SH-SY5Y (cell line): ENCODE data around the gene ADAMTS7.

Source experiments
- GATA2 ChIP-seq: IDR thresholded peaks from 2 replicates; pipeline ENCODE4 v1.6.1; 2011; ENCODE audit warnings: mild to moderate bottlenecking, low read depth, low read length
- GATA3 ChIP-seq: IDR thresholded peaks from 2 replicates; pipeline ENCODE4 v1.6.1; 2011; ENCODE audit warnings: low read depth, mild to moderate bottlenecking, low read length, moderate library complexity

DNA sequence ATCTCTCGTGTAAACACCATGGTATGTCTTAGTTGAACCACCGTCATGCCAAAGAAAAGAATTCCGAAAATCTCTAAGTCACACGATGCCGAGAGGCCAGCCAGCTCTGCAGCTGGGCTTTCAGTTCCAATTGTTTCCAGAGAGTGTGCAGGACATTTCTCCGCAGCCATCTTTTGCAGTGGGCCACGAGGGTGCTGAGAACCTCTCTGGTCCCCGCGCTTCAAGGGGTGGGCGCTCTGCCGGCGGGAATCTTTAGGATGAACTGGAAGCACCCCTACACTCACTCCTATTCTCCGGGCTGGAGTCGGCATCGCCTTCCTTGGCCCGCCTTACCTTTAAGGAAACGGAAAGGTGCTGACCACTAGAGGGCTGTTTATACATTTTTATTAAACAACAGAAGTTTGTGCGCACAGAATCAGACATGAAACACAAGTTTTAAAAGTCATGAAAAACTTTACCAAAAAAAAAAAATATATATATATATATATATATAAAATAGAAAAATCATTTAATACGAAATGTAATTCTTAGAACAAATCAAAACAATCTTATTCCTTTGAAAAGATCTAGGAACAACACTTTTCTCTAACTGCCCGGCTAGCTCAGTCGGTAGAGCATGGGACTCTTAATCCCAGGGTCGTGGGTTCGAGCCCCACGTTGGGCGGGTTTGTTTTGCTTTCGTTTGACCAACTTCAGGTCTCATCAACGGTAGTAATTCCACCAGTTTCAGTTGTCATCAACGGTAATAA, 48.9 kb upstream of the ADAMTS7 start:
- no peak for TF ChIP-seq GATA2
- TF ChIP-seq GATA3: no peak
